Right lobe of liver (tissue), 4 donors: Measurements from ENCODE around the gene DLGAP4.

ENCODE experiments used
- POLR2A ChIP-seq: fragments of 450-650 bp; IDR thresholded peaks from one replicate; pipeline ENCODE4 v1.6.1; 2017; ENCODE audit warnings: antibody characterized with exemption, mild to moderate bottlenecking
- TF ChIP-seq, protein P1 (sequence below), 4 donors: fragments of 200-600 bp in 3 of 4; fragments of 450-650 bp in 1 of 4; IDR thresholded peaks; one replicate each; pipeline versions ENCODE4 v1.5.1 to v1.8.0; 2016 to 2022; ENCODE audit warnings: antibody characterized with exemption in 4 of 4, mild to moderate bottlenecking in 2 of 4
- donor health status: DM: no; HTN: no; CAD: no.
- donor health status: DM: no; HTN: no; CAD: no.
- donor health status: DM: no; HTN: yes; CAD: no.

DNA sequence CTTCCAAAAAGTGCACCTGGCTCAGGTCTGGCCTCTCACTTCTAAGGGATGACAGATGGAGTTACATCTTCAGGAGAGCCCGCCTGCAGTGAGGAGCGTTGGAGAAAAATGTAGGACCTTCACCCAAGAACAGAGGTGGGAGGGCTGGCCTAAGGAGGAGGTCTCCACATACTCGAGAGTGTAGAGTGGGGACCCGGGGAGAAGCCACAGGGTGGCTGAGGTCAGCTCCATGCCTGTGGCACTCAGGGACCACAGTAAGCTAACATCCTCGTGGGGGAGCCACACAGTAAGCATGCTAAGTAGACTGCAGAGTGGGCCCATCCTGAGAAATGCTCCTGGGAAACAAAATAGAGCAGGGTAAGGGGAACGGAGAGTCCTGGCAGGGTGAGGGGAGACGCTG is 45.8 kb upstream of the DLGAP4 start:
- TF ChIP-seq, protein P1, sequence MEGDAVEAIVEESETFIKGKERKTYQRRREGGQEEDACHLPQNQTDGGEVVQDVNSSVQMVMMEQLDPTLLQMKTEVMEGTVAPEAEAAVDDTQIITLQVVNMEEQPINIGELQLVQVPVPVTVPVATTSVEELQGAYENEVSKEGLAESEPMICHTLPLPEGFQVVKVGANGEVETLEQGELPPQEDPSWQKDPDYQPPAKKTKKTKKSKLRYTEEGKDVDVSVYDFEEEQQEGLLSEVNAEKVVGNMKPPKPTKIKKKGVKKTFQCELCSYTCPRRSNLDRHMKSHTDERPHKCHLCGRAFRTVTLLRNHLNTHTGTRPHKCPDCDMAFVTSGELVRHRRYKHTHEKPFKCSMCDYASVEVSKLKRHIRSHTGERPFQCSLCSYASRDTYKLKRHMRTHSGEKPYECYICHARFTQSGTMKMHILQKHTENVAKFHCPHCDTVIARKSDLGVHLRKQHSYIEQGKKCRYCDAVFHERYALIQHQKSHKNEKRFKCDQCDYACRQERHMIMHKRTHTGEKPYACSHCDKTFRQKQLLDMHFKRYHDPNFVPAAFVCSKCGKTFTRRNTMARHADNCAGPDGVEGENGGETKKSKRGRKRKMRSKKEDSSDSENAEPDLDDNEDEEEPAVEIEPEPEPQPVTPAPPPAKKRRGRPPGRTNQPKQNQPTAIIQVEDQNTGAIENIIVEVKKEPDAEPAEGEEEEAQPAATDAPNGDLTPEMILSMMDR (IDR thresholded peaks at IDR 0.05), result no peak
- TF ChIP-seq POLR2A, result no peak
